Prostate gland (tissue), 2 donors: Measurements from ENCODE around the gene STK11.

Experiments used
- CTCF ChIP-seq, 4 experiments: fragments of 200-600 bp in 2 of 4; fragments of 450-650 bp in 2 of 4; sonication (generic) in 2 of 4; IDR thresholded peaks; 1 replicate in 3 of 4; 2 replicates in 1 of 4; pipeline ENCODE4 v1.5.1; 2016 to 2019; ENCODE audit warnings: antibody characterized with exemption in 4 of 4, mild to moderate bottlenecking in 2 of 4, moderate library complexity in 2 of 4
- POLR2A ChIP-seq: fragments of 450-650 bp; IDR thresholded peaks from one replicate; pipeline ENCODE4 v1.6.1; 2016; ENCODE audit warnings: antibody characterized with exemption, mild to moderate bottlenecking
- POLR2AphosphoS5 ChIP-seq: sonication (generic); formaldehyde crosslinking; IDR thresholded peaks from one replicate; pipeline ENCODE4 v1.6.1; 2017; ENCODE audit warnings: antibody characterized with exemption

GRCh38 chr19:1182068-1182467 is 23.5 kb upstream of the STK11 start:
- TF ChIP-seq CTCF (IDR thresholded peaks at IDR 0.05) (no peak), POLR2AphosphoS5 (no peak), POLR2A (no peak)
